Liver (tissue), 9 donors: ENCODE data around the gene GSX2. TPM values are rescaled to one million over a fixed set of nuclear protein-coding genes. Genes with fewer than 3 reads are reported as not detected.

Experiments
- DNase-seq: peaks from one replicate; pipeline ENCODE4 v3.0.0-alpha.2; 2017; ENCODE audit warnings: low spot score
- H3K27ac ChIP-seq, 2 donors: one replicate each; pipeline ENCODE4 v1.7.0; 2013; ENCODE audit warnings: inconsistent platforms in 2 of 2, low read length in 2 of 2, control low read depth in 1 of 2, low read depth in 1 of 2, mild to moderate bottlenecking in 1 of 2
- H3K27me3 ChIP-seq, 4 donors: one replicate each; pipeline versions ENCODE4 v1.6.1 to v1.7.0; 2013; ENCODE audit warnings: low read length in 3 of 4, inconsistent platforms in 1 of 4, mild to moderate bottlenecking in 1 of 4, moderate library complexity in 1 of 4; ENCODE audit not compliant: control insufficient read depth in 4 of 4, insufficient read depth in 4 of 4
- H3K36me3 ChIP-seq, 4 donors: one replicate each; pipeline versions ENCODE4 v1.6.1 to v1.7.0; 2013; ENCODE audit warnings: low read length in 3 of 4, mild to moderate bottlenecking in 3 of 4, low read depth in 1 of 4, moderate library complexity in 1 of 4; ENCODE audit not compliant: control insufficient read depth in 4 of 4, insufficient read depth in 3 of 4
- H3K4me1 ChIP-seq, 4 donors: one replicate each; pipeline versions ENCODE4 v1.6.1 to v1.7.0; 2013; ENCODE audit warnings: low read length in 3 of 4, mild to moderate bottlenecking in 3 of 4, moderate library complexity in 1 of 4; ENCODE audit not compliant: control insufficient read depth in 4 of 4, insufficient read depth in 4 of 4
- H3K4me3 ChIP-seq, 3 donors: one replicate each; pipeline versions ENCODE4 v1.6.1 to v1.7.0; 2013; ENCODE audit warnings: low read length in 3 of 3, control low read depth in 1 of 3, low read depth in 1 of 3, mild to moderate bottlenecking in 1 of 3
- H3K9ac ChIP-seq, 2 donors: one replicate each; pipeline ENCODE4 v1.7.0; 2013; ENCODE audit warnings: low read length in 2 of 2, mild to moderate bottlenecking in 2 of 2, moderate library complexity in 2 of 2, control low read depth in 1 of 2, low read depth in 1 of 2
- H3K9me3 ChIP-seq, 4 donors: one replicate each; pipeline versions ENCODE4 v1.6.1 to v1.7.0; 2013; ENCODE audit warnings: low read length in 3 of 4; ENCODE audit not compliant: control insufficient read depth in 4 of 4
- EGR1 ChIP-seq, 2 donors: IDR thresholded peaks; 2 replicates each; pipeline ENCODE4 v1.6.1; 2016 to 2018; ENCODE audit warnings: antibody characterized with exemption in 2 of 2, low read depth in 2 of 2
- FOXA1 ChIP-seq: IDR thresholded peaks from 2 replicates; pipeline ENCODE4 v1.6.1; 2016; ENCODE audit warnings: antibody characterized with exemption
- FOXA2 ChIP-seq: IDR thresholded peaks from 2 replicates; pipeline ENCODE4 v1.6.1; 2016; ENCODE audit warnings: antibody characterized with exemption
- HNF4A ChIP-seq, 2 donors: conservative IDR thresholded peaks; 2 replicates each; pipeline ENCODE4 v1.6.1; 2016; ENCODE audit warnings: antibody characterized with exemption in 2 of 2, mild to moderate bottlenecking in 2 of 2
- HNF4G ChIP-seq: IDR thresholded peaks from 2 replicates; pipeline ENCODE4 v1.6.1; 2016; ENCODE audit warnings: antibody characterized with exemption
- JUND ChIP-seq, 2 donors: IDR thresholded peaks; 2 replicates each; pipeline ENCODE4 v1.6.1; 2016; ENCODE audit warnings: antibody characterized with exemption in 2 of 2
- NR2F2 ChIP-seq: IDR thresholded peaks from 2 replicates; pipeline ENCODE4 v1.6.1; 2016; ENCODE audit warnings: antibody characterized with exemption
- RAD21 ChIP-seq, 2 donors: IDR thresholded peaks; 2 replicates each; pipeline ENCODE4 v1.6.1; 2016; ENCODE audit warnings: antibody characterized with exemption in 2 of 2, mild to moderate bottlenecking in 2 of 2
- RXRA ChIP-seq, 2 donors: IDR thresholded peaks; 2 replicates each; pipeline ENCODE4 v1.6.1; 2017 to 2018; ENCODE audit warnings: antibody characterized with exemption in 2 of 2, mild to moderate bottlenecking in 1 of 2
- SP1 ChIP-seq: IDR thresholded peaks from 2 replicates; pipeline ENCODE4 v1.6.1; 2018; ENCODE audit warnings: antibody characterized with exemption, mild to moderate bottlenecking
- TAF1 ChIP-seq: conservative IDR thresholded peaks from 2 replicates; pipeline ENCODE4 v1.6.1; 2016; ENCODE audit warnings: antibody characterized with exemption, mild to moderate bottlenecking
- YY1 ChIP-seq: IDR thresholded peaks from 2 replicates; pipeline ENCODE4 v1.6.1; 2016; ENCODE audit warnings: antibody characterized with exemption, mild to moderate bottlenecking
- ZBTB33 ChIP-seq: IDR thresholded peaks from 2 replicates; pipeline ENCODE4 v1.6.1; 2016; ENCODE audit warnings: antibody characterized with exemption
- WGBS: extraction: QIAGEN DNeasy Blood & Tissue Kit; methylation state at CpG from one replicate; pipeline ENCODE4 v1.1.7; 2013; 5-methylcytosine and 5-hydroxymethylcytosine counted together
- polyA plus RNA-seq, 2 donors: library from polyadenylated mRNA; stranded (reverse) in 1 of 2; unstranded in 1 of 2; fragments of 200-250 nt in 1 of 2; fragments of >200 nt in 1 of 2; fragmentation: Nextera tagmentation in 1 of 2; extraction: Ambion mirVana in 1 of 2; gene quantifications; one replicate each; pipeline versions ENCODE4 v1.2.1 to v1.2.3, GENCODE V29; 2013 to 2015
- total RNA-seq, 2 donors: library from RNA; depleted of rRNA; stranded (reverse); fragments of >200 nt; gene quantifications; one replicate each; pipeline ENCODE4 v1.2.3, GENCODE V29; 2014
- TF ChIP-seq, protein P1 (sequence below): IDR thresholded peaks from 2 replicates; pipeline ENCODE4 v1.6.1; 2016; ENCODE audit warnings: antibody characterized with exemption
- TF ChIP-seq, protein P2 (sequence below): IDR thresholded peaks from 2 replicates; pipeline ENCODE4 v1.6.1; 2016; ENCODE audit warnings: antibody characterized with exemption
- TF ChIP-seq, protein P3 (sequence below): fragments of 150-350 bp; IDR thresholded peaks from 2 replicates; pipeline ENCODE4 v1.5.1; 2017; ENCODE audit warnings: improper control_type of control experiment, low read depth, low read length; ENCODE audit not compliant: missing input control
- TF ChIP-seq, protein P4 (sequence below): IDR thresholded peaks from 2 replicates; pipeline ENCODE4 v1.6.1; 2016; ENCODE audit warnings: antibody characterized with exemption, mild to moderate bottlenecking
- donor health status: healthy.
- donor health status: healthy.
- donor health status: healthy.
- donor health status: healthy.
- donor health status: healthy.

The GSX2 gene
- total and polyA plus RNA-seq, 4 donors, result not detected

DNA sequence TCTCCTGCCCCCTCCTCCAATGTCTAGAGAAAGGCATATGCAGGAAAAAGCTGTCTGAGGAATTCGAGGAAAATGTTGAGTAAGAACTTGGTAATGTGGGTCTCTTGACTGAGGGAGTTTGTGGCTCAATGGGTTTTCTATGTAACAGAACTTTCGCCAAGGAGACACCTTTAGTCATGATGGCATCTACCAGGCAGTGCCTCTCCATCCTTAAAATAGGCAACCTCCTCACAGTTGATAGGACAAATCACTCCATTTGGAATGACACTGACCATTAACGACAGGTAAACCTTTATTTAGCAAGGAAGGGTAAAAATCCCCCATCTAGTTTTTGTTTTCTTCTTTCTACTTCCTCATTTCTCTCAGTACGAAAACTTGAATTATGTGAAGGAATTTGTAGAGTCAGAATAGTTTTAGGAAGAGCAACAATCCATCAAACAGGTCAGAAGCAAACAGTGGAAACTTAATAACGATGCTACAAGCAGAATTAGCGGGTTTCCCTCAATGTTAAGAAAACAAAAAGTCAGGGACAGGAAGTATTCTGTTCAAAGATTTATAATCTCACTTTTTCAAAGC, 2.7 kb downstream of the GSX2 start:
- no peak for TF ChIP-seq NR2F2
- TF ChIP-seq, protein P1, sequence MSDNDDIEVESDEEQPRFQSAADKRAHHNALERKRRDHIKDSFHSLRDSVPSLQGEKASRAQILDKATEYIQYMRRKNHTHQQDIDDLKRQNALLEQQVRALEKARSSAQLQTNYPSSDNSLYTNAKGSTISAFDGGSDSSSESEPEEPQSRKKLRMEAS, result no peak
- no peak for TF ChIP-seq JUND (IDR thresholded peaks at IDR 0.05)
- TF ChIP-seq, protein P2, sequence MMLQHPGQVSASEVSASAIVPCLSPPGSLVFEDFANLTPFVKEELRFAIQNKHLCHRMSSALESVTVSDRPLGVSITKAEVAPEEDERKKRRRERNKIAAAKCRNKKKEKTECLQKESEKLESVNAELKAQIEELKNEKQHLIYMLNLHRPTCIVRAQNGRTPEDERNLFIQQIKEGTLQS, result no peak
- TF ChIP-seq FOXA2, result no peak
- no peak for TF ChIP-seq HNF4G
- Histone ChIP-seq H3K4me3 (no peak overlapping the region), H3K27ac (no peak overlapping the region), H3K9ac (no peak overlapping the region), H3K27me3 (peaks cover 2 to 21% (median 9%) of the 10 kb centered on the region in 4 donors), H3K4me1 (peaks cover 13 to 42% (median 32%) of the 10 kb centered on the region in 4 donors), H3K36me3 (no peaks in the 10 kb centered on the region), H3K9me3 (no peaks in the 10 kb centered on the region)
- WGBS, result 38% methylated on average over 6 of the region's 6 CpGs
- no peak for DNase-seq

DNA sequence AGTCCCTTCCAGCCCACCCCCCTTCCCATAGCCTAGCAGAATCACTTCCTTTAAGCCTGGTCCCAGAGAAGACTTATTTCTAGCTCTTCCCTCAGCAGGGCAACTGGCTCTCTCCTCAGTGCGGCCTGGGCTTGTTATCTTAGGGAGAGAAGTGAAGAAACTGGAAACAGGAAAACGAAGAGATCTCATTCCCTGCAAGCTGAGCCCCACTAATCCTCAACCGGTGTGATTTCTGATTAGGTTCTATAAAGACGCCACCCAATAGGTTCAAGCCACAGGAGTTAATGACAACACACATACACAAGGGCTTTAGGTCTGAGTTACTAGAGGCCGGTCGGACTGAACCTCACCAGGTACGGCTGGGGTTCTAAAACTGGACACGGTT, 3.2 kb downstream of the GSX2 start:
- H3K4me3 ChIP-seq, result no peak overlapping the region
- H3K27me3 ChIP-seq, result peaks cover 2 to 17% (median 9%) of the 10 kb centered on the region in 4 donors
- WGBS, result 18% methylated on average over 8 of the region's 8 CpGs
- H3K36me3 ChIP-seq, result no peaks in the 10 kb centered on the region
- TF ChIP-seq TAF1 (no peak), HNF4A (conservative IDR thresholded peaks at IDR 0.05) (no peak), FOXA2 (no peak), RXRA (IDR thresholded peaks at IDR 0.05) (no peak), EGR1 (IDR thresholded peaks at IDR 0.05; ENCODE audit: low read depth in 2 of 2) (no peak), NR2F2 (no peak), HNF4G (no peak), JUND (IDR thresholded peaks at IDR 0.05) (no peak), RAD21 (IDR thresholded peaks at IDR 0.05) (no peak), ZBTB33 (no peak), FOXA1 (no peak), YY1 (no peak), SP1 (no peak)
- TF ChIP-seq, protein P1, result no peak
- TF ChIP-seq, protein P2, result no peak
- TF ChIP-seq, protein P3, sequence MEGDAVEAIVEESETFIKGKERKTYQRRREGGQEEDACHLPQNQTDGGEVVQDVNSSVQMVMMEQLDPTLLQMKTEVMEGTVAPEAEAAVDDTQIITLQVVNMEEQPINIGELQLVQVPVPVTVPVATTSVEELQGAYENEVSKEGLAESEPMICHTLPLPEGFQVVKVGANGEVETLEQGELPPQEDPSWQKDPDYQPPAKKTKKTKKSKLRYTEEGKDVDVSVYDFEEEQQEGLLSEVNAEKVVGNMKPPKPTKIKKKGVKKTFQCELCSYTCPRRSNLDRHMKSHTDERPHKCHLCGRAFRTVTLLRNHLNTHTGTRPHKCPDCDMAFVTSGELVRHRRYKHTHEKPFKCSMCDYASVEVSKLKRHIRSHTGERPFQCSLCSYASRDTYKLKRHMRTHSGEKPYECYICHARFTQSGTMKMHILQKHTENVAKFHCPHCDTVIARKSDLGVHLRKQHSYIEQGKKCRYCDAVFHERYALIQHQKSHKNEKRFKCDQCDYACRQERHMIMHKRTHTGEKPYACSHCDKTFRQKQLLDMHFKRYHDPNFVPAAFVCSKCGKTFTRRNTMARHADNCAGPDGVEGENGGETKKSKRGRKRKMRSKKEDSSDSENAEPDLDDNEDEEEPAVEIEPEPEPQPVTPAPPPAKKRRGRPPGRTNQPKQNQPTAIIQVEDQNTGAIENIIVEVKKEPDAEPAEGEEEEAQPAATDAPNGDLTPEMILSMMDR, result no peak
- TF ChIP-seq, protein P4, sequence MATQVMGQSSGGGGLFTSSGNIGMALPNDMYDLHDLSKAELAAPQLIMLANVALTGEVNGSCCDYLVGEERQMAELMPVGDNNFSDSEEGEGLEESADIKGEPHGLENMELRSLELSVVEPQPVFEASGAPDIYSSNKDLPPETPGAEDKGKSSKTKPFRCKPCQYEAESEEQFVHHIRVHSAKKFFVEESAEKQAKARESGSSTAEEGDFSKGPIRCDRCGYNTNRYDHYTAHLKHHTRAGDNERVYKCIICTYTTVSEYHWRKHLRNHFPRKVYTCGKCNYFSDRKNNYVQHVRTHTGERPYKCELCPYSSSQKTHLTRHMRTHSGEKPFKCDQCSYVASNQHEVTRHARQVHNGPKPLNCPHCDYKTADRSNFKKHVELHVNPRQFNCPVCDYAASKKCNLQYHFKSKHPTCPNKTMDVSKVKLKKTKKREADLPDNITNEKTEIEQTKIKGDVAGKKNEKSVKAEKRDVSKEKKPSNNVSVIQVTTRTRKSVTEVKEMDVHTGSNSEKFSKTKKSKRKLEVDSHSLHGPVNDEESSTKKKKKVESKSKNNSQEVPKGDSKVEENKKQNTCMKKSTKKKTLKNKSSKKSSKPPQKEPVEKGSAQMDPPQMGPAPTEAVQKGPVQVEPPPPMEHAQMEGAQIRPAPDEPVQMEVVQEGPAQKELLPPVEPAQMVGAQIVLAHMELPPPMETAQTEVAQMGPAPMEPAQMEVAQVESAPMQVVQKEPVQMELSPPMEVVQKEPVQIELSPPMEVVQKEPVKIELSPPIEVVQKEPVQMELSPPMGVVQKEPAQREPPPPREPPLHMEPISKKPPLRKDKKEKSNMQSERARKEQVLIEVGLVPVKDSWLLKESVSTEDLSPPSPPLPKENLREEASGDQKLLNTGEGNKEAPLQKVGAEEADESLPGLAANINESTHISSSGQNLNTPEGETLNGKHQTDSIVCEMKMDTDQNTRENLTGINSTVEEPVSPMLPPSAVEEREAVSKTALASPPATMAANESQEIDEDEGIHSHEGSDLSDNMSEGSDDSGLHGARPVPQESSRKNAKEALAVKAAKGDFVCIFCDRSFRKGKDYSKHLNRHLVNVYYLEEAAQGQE, result no peak
- no peak for DNase-seq
- H3K9me3 ChIP-seq, result no peaks in the 10 kb centered on the region
- no peak overlapping the region for H3K9ac ChIP-seq
- H3K4me1 ChIP-seq, result peaks cover 13 to 42% (median 32%) of the 10 kb centered on the region in 4 donors
- H3K27ac ChIP-seq, result no peak overlapping the region
